Activated CD4-positive, alpha-beta T cell treated with anti-CD3 and anti-CD28 coated beads, Interleukin-2, amount 50 U/mL, for 4 hours (primary cell): ENCODE measurements around the gene UBE3D.
"Not testable (repeated sequence)": the region's sequence is repeated elsewhere in the genome, so short reads cannot be mapped to it uniquely, and the experiment has no call there.

ENCODE experiments used
- DNase-seq, 2 experiments: peaks; one replicate each; pipeline ENCODE4 v3.0.0-alpha.2; 2020

Gene UBE3D

GRCh38 chr6:83053678-83054077 lies 12.0 kb downstream of the UBE3D start:
- DNase-seq = no peak

- no peak for DNase-seq
Observed at GRCh38 chr6:83051377-83052172, 14.1 kb downstream of the UBE3D start.

GRCh38 chr6:83047065-83047754 lies 18.4 kb downstream of the UBE3D start:
- no peak for DNase-seq

GRCh38 chr6:83044091-83044768 lies 21.4 kb downstream of the UBE3D start:
- no peak for DNase-seq

GRCh38 chr6:83042467-83043053 lies 23.1 kb downstream of the UBE3D start:
- no peak for DNase-seq

GRCh38 chr6:83038246-83038645 lies 27.4 kb downstream of the UBE3D start:
- DNase-seq = no peak

GRCh38 chr6:83031689-83032088 lies 34.0 kb downstream of the UBE3D start:
- no peak for DNase-seq

GRCh38 chr6:83019741-83020140 lies 45.9 kb downstream of the UBE3D start:
- DNase-seq = no peak

GRCh38 chr6:83011131-83011530 lies 54.5 kb downstream of the UBE3D start:
- DNase-seq = not testable (repeated sequence)

GRCh38 chr6:83008626-83009025 lies 57.0 kb downstream of the UBE3D start:
- DNase-seq = no peak

- no peak for DNase-seq
Observed at GRCh38 chr6:83006270-83006905, 59.3 kb downstream of the UBE3D start.

- DNase-seq = no peak
Observed at GRCh38 chr6:82996156-82996555, 69.5 kb downstream of the UBE3D start.

GRCh38 chr6:82995066-82995465 lies 70.6 kb downstream of the UBE3D start:
- no peak for DNase-seq

GRCh38 chr6:82989736-82990290 lies 75.8 kb downstream of the UBE3D start:
- no peak for DNase-seq

- DNase-seq = no peak
Observed at GRCh38 chr6:82988930-82989351, 76.7 kb downstream of the UBE3D start.

- no peak for DNase-seq
Observed at GRCh38 chr6:82987951-82988350, 77.7 kb downstream of the UBE3D start.

GRCh38 chr6:82987416-82987815 lies 78.2 kb downstream of the UBE3D start:
- DNase-seq = no peak

- no peak for DNase-seq
Observed at GRCh38 chr6:82984720-82985119, 80.9 kb downstream of the UBE3D start.

GRCh38 chr6:82980086-82980485 lies 85.6 kb downstream of the UBE3D start:
- no peak for DNase-seq

GRCh38 chr6:82979657-82980056 lies 86.0 kb downstream of the UBE3D start:
- no peak for DNase-seq

- no peak for DNase-seq
Observed at GRCh38 chr6:82978362-82978945, 87.2 kb downstream of the UBE3D start.

- DNase-seq = no peak
Observed at GRCh38 chr6:82976179-82976578, 89.5 kb downstream of the UBE3D start.
